GM19328 (cell line): ENCODE results near the gene SPEG.
"Not testable (repeated sequence)": the region's sequence is repeated elsewhere in the genome, so short reads cannot be mapped to it uniquely, and the experiment has no call there.

Source experiments
- ATAC-seq: cut with Tn5 transposase; IDR thresholded peaks from one replicate; pipeline ENCODE4 v1.9.1; 2021; ENCODE audit warnings: mild to moderate bottlenecking, moderate library complexity; ENCODE audit not compliant: unreplicated experiment

Gene SPEG

DNA sequence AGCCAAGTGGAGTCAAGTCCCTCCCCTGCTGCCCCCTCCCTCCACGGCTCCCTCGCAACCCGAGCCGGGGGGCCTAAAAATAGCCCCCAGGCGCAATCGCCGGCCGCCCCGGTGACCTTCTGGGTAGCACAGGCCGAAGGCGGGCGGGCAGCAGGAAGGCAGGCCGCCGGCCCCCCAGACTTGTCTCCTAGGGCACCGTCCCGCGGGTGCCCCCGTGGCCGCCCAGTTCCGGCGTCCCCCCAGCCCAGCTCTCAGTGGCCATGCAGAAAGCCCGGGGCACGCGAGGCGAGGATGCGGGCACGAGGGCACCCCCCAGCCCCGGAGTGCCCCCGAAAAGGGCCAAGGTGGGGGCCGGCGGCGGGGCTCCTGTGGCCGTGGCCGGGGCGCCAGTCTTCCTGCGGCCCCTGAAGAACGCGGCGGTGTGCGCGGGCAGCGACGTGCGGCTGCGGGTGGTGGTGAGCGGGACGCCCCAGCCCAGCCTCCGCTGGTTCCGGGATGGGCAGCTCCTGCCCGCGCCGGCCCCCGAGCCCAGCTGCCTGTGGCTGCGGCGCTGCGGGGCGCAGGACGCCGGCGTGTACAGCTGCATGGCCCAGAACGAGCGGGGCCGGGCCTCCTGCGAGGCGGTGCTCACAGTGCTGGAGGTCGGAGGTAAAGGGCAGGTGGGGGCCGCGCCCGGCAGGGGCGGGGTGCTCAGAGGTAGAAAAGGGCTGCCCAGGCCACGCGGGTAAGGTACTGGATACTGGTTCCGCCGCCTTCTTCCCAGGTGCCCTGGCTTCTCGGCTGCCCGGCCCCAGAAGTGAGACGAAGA, at the start of gene SPEG:
Gene SPEG, plus strand, starts transcription at position 126 of the 808 bp plus-strand sequence. Its CDS starts 135 bp downstream, at position 261.
- ATAC-seq = no peak

DNA sequence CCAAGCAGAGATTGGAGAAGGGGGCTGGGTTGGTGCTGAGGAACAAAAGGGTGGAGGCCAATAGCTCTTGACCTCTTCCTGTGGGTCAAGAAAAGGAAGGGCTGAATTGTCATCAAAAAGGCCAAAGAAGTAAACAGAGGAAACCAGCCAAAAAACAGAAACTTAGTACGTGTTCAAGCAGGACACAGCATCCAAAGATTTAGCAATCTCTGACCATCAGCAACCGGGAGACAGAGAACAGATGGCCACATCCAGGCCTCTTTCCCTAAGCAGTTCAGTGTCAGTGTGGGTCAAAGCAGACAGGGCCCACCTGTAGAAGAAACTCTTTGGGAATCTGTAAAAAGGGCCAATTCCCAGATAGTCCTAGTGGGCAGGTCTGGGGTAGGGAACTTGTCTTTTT, 49.8 kb upstream of the SPEG start:
- ATAC-seq = no peak

DNA sequence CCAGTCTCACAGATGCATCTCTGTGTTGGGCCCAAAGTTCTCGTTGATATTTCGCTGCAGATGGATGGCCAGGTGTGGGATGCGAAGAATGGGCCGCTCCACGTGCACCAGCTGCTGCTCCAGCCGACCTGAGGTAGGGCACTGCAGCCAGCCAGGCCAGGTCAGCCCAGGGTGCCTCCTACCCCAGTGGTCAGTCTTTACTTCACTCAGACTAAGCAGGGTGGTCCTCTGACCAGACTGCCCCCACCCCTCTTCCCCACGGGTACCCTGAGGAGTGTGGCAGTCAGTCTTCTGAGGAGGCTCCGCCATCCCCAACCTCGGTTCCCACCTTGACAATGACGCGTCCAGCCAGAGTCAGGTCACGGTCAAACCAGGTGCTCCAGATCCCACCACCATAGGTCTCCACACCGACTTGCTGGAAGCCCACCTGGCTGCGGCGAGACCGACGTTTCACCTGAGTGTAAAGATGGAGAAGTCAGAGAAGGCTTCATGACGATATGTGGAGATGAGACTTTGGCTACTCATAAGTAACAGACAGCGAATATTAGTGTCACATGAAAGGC, 48.6 kb upstream of the SPEG start:
- ATAC-seq = no peak

GRCh38 chr2:219386532-219387280, 47.9 kb upstream of the SPEG start:
- ATAC-seq = no peak

- peak; percentile 63 for ATAC-seq
Observed at GRCh38 chr2:219387306-219388120, 47.1 kb upstream of the SPEG start, which contains the start of gene DNPEP. TSS of gene DNPEP (minus strand) at chr2:219387912. CDS start at chr2:219387794, 118 bp downstream.

GRCh38 chr2:219388121-219388906, 46.3 kb upstream of the SPEG start:
- ATAC-seq = peak; percentile 67

DNA sequence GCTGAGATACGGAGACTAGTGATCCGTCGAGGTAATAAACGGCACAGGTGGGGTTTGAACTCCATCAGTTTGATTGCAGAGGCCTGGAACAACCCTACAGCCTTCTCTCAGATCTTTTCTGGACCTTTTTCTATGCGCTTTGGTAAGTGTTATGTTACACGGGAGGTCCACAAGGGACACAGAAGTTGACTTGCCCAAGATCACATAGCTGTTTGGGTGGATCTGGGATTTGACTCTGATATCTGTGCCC, 45.8 kb upstream of the SPEG start:
- no peak for ATAC-seq

GRCh38 chr2:219392754-219393153, 41.9 kb upstream of the SPEG start:
- ATAC-seq = no peak

DNA sequence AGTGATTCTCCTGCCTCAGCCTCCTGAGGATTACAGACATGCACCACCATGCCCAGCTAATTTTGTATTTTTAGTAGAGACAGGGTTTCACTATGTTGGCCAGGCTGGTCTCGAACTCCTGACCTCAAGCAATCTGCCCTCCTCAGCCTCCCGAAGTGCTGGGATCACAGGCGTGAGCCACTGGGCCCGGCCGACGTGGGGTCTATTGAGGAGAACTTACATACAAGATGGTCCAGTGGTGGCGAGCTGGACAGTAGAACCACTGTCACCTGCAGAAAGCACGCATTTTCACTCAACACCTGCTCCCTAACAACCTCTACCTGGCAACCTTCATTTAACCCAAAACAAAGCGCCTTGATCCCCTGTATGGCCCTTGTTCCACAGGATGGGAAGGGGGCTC, 39.6 kb upstream of the SPEG start:
- not testable (repeated sequence) for ATAC-seq

DNA sequence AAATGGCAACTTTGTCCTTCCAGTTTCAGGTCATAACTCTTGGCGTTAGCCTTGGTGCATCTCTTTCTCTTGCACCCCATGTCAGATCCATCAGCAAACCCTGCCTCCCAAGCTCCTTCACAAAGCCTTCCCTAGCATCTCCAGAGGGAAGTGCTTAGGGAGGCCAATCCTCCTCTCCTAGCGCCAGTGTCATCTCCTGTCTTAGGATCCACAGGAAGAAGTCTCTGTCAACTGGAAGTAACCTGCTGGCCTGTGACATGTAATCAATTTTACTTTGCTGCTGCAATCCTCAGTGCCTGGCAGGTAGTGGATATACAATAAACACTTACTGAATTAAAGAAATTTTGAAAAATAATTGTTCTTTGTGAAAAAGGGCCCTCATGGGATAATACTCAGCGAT, 39.0 kb upstream of the SPEG start:
- no peak for ATAC-seq

GRCh38 chr2:219396863-219397457, 37.7 kb upstream of the SPEG start:
- no peak for ATAC-seq

DNA sequence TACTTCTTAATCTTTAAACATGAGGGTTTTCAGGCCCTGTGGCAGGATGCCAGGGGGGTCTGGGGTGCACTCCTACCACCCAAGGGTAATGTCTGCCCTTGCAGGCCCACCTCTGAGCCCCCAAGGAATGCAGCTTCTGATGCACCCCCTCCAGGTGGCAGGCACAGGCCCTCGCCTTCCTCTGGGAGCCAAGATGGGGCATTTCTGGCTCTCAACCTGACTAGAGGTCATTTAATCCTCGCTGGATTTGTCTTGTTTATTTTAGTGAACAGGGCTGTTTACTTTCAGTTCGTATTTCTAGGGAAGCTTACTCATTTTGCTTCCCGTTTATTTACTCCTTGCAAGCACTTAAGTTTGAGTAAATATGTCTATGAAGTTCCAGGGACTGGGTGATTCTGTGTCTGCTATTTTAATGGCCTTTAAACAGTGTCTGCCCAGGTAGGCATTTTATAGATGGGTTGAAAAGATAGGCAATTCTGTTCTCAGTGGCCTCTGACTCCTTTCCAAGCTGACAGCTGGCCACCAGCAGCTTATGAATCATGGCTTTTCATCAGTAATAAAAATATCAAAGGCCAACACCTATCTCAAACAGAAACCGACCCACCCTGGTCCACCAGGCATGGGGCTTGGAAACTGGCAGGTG, 35.8 kb upstream of the SPEG start:
- no peak for ATAC-seq

DNA sequence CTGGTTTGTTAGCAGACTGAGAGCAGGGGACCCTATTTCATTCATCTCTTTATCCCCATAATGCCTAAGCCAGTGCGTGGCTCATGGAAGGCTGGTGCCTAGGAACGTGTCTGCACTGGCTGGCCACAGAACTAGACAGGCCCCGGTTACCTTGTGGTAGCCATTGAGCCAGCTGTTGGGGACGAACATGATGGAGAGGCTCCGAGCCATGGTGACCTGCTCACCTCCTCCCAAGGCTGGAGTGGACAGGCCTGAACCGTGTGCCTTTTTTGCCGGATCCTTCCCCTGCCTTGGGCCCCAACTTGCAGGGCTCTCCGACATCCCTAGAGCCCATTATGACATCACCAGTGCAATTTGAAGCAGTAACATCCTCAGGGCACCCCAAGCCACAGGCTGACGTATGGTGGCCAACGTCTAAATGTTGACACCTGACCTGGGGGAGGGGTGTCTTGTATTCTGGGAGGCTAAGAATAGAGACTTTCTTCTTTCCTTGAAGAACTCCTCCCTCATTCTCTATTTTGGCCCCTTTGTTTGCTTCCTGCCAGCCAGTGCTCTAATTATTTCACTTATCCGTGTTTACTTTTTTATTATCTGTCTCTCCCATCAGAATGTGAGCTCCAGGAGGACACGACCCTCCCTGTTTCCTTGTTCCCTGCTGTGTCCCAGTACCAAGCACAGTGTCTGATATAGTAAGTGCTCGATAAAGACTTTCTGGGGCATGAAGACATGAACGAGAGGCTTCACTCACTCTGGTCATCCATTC, 34.7 kb upstream of the SPEG start:
- no peak for ATAC-seq

- no peak for ATAC-seq
Observed at GRCh38 chr2:219400562-219400961, 34.1 kb upstream of the SPEG start.

- no peak for ATAC-seq
Observed at GRCh38 chr2:219401606-219402005, 33.0 kb upstream of the SPEG start.

DNA sequence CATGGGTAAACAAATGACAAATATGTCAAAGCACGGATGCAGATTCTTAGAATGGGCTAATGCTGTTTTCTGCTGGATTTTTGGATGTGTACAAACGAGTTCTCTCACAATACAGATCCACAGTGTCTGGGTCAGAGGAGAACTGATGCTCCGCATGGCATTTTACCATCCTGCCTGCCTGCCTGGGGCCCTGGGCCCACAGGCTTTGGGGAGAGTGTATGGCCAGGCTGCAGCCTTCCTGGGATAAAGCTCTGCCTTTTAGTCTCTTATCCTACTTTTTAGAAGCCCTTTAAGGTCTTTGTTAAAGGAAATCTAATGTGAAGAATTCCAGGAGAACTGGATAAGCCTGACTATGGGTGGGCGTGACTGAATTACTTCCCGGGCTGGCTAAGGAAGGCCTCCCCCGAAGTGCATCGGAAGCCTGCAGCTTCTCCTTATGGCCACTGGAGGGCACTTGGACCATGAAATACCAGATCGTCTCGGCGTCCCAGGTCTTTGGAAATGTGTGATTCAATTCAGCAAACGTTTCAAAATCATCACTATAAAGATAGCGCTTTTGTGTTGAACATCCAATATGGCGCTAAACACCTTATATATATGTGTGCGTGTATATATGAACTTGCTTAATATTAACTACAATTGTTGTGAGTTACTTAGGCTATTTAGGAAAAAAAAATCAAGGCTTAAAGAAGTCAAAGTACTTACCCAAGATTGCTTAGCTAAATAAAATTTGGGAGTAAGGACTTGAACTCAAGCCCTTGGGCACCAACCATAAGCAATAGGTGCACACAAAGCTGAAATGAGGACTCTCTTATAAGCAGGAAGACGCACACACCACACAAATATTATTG, 31.8 kb upstream of the SPEG start:
- no peak for ATAC-seq

DNA sequence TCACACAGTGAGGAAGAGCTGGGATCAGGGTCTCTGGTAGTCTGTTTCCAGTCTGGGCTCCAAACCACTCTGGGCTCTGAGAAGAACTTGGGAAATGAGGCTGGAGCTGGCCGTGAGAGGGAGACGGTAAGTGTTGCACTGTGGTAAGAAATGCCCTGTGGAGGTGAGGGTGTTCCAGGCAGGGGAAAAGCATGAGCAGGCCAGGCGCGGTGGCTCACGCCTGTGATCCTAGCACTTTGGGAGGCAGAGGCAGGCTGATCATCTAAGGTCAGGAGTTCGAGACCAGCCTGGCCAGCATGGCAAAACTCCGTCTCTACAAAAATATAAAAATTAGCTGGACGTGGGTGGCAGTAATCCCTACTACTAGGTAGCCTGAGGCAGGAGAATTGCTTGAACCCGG, 30.8 kb upstream of the SPEG start:
- ATAC-seq = no peak
